ENCODE results near the gene TPGS1. TPM values are rescaled to one million over a fixed set of nuclear protein-coding genes. Genes with fewer than 3 reads are reported as not detected.

The TPGS1 gene
- total RNA-seq, 4 donors from 2014 or later: 50.8 to 147 (median 99.6) TPM

DNA sequence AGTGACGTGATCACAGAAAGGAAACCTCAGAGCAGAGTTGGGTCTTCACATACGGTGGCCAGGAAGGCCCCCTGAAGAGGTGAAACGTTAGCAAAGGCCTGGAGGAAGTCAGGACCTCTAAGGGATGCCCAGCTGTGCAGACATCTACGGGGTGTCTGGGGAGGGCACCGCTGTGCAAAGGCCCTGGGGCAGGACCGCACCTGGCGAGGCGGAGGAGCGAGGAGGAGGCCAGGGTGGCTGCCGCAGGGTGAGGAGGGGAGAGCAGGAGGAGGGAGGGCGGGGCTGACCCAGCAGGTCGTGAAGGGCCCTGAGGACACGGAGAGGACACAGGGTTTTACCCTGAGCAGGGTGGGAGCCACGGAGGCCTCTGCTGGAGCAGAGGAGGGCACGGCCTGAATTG, 22.8 kb upstream of the TPGS1 start:
- 66 to 67% methylated on average over 15 of the region's 15 CpGs for WGBS, 2 donors
- peaks cover 3 to 5% of the 10 kb centered on the region in 2 donors for H3K4me1 ChIP-seq
- no peak overlapping the region for H3K27ac ChIP-seq
- H3K27me3 ChIP-seq: no peaks in the 10 kb centered on the region
- H3K4me3 ChIP-seq (replicated peaks in 1 of 3): no peak overlapping the region
- H3K9me3 ChIP-seq: no peaks in the 10 kb centered on the region
- intact Hi-C loops (cut with DNase I): no loop called here
- H3K36me3 ChIP-seq: no peaks in the 10 kb centered on the region
- TF ChIP-seq, protein P1, sequence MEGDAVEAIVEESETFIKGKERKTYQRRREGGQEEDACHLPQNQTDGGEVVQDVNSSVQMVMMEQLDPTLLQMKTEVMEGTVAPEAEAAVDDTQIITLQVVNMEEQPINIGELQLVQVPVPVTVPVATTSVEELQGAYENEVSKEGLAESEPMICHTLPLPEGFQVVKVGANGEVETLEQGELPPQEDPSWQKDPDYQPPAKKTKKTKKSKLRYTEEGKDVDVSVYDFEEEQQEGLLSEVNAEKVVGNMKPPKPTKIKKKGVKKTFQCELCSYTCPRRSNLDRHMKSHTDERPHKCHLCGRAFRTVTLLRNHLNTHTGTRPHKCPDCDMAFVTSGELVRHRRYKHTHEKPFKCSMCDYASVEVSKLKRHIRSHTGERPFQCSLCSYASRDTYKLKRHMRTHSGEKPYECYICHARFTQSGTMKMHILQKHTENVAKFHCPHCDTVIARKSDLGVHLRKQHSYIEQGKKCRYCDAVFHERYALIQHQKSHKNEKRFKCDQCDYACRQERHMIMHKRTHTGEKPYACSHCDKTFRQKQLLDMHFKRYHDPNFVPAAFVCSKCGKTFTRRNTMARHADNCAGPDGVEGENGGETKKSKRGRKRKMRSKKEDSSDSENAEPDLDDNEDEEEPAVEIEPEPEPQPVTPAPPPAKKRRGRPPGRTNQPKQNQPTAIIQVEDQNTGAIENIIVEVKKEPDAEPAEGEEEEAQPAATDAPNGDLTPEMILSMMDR (IDR thresholded peaks at IDR 0.05): no peak
- TF ChIP-seq POLR2A (IDR thresholded peaks at IDR 0.05): no peak
- no peak for DNase-seq

DNA sequence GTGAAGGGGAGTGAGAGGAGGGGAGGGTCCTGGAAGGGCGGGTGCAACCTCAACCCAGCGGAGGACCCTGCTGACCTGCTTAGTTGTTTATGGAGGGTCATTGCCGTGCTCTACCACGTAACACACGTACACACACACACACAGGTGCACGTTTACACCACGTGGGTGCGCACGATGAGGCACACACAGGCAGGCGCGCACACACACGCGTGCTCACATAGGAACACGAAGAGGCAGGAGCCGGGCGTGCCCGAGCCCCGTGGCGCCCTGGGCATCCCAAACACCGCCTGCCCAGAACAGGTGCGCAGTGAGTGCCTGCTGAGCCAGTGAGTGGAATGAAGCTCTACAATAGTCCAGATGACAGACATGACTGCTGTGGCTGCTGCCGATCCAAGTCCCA, 22.2 kb upstream of the TPGS1 start:
- Histone ChIP-seq H3K9me3 (no peaks in the 10 kb centered on the region), H3K27ac (no peak overlapping the region), H3K4me1 (peaks cover 6 to 7% of the 10 kb centered on the region in 2 donors), H3K4me3 (replicated peaks in 1 of 3) (no peak overlapping the region), H3K27me3 (no peaks in the 10 kb centered on the region), H3K36me3 (no peaks in the 10 kb centered on the region)
- TF ChIP-seq, protein P1 (IDR thresholded peaks at IDR 0.05): no peak
- TF ChIP-seq POLR2A (IDR thresholded peaks at IDR 0.05): no peak
- intact Hi-C loops (cut with DNase I): no loop called here
- DNase-seq: no peak
- 71 to 86% methylated on average over 5 to 21 of the region's 22 CpGs for WGBS, 2 donors

DNA sequence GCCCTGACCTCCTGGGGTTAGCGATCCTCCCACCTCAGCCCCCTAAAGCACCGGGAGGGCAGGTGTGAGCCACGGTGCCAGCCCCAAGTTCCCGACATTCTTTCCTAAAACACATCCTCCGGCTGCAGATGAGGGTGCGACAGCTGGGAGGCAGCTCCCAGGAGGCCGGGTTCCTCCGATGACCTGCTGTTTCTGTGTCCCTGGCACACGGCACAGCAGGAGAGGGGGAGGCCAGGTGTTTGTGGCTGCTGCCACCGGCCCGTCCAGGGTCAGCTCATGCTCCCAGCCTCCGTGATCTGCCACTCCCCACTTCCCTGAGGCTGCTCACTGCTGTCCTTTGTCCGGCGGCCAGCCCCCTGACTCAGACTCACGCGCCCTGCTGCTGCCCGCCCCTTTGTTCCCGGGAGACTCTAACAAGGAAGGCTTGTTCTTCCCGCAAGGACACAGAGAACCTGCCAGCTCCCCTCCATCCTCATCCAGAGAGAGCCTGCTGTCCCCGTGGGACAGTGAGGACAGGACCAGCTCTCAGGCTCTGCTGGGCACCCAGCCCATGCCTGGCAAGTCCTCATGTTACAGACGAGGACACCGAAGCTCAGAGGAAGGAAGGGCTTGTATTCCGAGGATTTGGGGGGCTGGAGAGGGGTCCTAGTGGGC, 21.6 kb upstream of the TPGS1 start:
- no peaks in the 10 kb centered on the region for H3K9me3 ChIP-seq
- no peak overlapping the region for H3K27ac ChIP-seq
- WGBS, 2 donors: 13 to 21% methylated on average over 13 to 22 of the region's 23 CpGs

DNA sequence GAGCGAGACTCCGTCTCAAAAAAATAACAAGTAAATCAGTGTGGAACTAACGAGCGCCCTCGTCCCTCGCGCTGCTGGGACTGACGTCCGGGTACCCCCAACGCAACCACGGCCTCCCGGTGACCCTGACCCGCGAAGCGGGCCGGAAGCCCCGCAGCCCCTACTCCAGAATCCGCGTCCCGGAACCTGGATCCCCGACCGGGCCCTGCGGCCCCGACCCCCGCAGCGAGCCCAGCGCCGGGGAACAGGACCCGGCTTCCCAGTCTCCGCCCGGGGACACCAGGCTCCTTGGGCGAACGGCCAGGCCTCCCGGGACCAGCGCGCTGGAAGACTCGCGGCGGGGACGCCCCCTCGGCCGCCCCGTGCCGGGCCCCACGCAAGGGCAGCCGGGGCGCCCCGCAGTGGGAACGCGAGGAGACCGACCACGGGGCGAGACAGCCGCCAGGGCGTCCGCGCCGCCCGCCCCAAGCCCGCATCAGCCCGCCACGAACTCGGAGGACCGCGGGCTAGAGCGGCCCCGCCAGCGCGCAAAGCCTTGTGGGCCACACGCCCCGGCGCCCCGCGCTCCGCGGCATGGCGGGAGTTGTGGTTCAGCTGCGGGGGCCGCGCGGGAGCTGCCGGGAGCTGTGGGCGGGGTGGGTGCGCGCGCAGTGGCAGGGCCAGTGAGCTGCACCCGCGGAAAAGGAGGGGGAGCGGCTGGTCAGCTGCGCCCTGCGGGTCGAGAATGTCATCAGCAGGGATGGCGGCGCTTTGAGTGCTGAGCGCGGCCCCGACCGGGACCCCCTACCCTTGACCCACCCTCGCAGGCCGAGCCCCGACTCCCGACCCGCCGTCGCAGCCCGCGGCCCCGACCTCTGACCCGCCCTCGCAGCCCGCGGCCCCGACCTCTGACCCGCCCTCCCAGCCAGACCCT, 18.5 kb upstream of the TPGS1 start:
- Histone ChIP-seq H3K27ac (peak overlapping the region; percentile 73 to 95 (median 76)), H3K4me3 (replicated peaks in 1 of 3) (peak overlapping the region; percentile 53 to 97 (median 59)), H3K4me1 (peaks cover 6 to 7% of the 10 kb centered on the region in 2 donors), H3K36me3 (no peaks in the 10 kb centered on the region), H3K9me3 (no peaks in the 10 kb centered on the region), H3K27me3 (no peaks in the 10 kb centered on the region)
- TF ChIP-seq, protein P1 (IDR thresholded peaks at IDR 0.05): peak in 1 of 6 experiments; percentile 24
- TF ChIP-seq POLR2A (IDR thresholded peaks at IDR 0.05): peak in 1 of 2 donors; percentile 87
- peak; percentile 95 to 97 for DNase-seq
- intact Hi-C loops (cut with DNase I): no loop called here
- 2% methylated on average over 8 to 43 of the region's 114 CpGs for WGBS, 2 donors

More for the DNA sequence above, 21.6 kb upstream of the TPGS1 start:
- Histone ChIP-seq H3K36me3 (no peaks in the 10 kb centered on the region), H3K4me1 (peaks cover 6 to 7% of the 10 kb centered on the region in 2 donors), H3K4me3 (replicated peaks in 1 of 3) (no peak overlapping the region), H3K27me3 (no peaks in the 10 kb centered on the region)
- no peak for DNase-seq
- intact Hi-C loops (cut with DNase I): no loop called here
- TF ChIP-seq, protein P1 (IDR thresholded peaks at IDR 0.05): no peak
- no peak for TF ChIP-seq POLR2A (IDR thresholded peaks at IDR 0.05)
